ENCODE measurements around the gene IL37.
A peak's percentile ranks its signal among the peaks of the same experiment; 100 is the strongest.

Gene IL37

GRCh38 chr2:112910865-112911264 lies at the start of gene IL37:
Gene IL37, plus strand, starts transcription at chr2:112911165. Its CDS starts 1,848 bp downstream, at chr2:112913013.
- Mint-ChIP-seq H3K9me3 (peaks cover 6 to 7% of the 10 kb centered on the region in 2 donors), H3K27ac (no peak within 1 kb of the TSS), H3K4me3 (no peak within 1 kb of the TSS), H3K36me3 (no peaks in the 10 kb centered on the region), H3K4me1 (peaks cover 0 to 4% of the 10 kb centered on the region in 2 donors), H3K27me3 (no peaks in the 10 kb centered on the region)
- ATAC-seq (replicated peaks) = no peak
- no peak for DNase-seq

- Mint-ChIP-seq H3K27me3 (peaks cover 12 to 17% of the 10 kb centered on the region in 2 donors), H3K36me3 (peaks cover 1 to 4% of the 10 kb centered on the region in 2 donors), H3K27ac (no peak overlapping the region), H3K9me3 (peaks cover 4% of the 10 kb centered on the region in 2 donors), H3K4me3 (no peak overlapping the region), H3K4me1 (peaks cover 0 to 2% of the 10 kb centered on the region in 2 donors)
- no peak for DNase-seq
- ATAC-seq (replicated peaks) = no peak
These were observed 46.9 kb upstream of the IL37 start for GRCh38 chr2:112864072-112864471.

- no peak overlapping the region for H3K4me3 Mint-ChIP-seq
- H3K27ac Mint-ChIP-seq = no peak overlapping the region
- peaks cover 12 to 24% of the 10 kb centered on the region in 2 donors for H3K27me3 Mint-ChIP-seq
- no peak for DNase-seq
- no peaks in the 10 kb centered on the region for H3K9me3 Mint-ChIP-seq
- H3K4me1 Mint-ChIP-seq = peaks cover 0 to 8% of the 10 kb centered on the region in 2 donors
- no peak for ATAC-seq (replicated peaks)
- no peaks in the 10 kb centered on the region for H3K36me3 Mint-ChIP-seq
These were observed 44.7 kb upstream of the IL37 start for GRCh38 chr2:112866128-112866835.

- DNase-seq (no peak), ATAC-seq (replicated peaks) (no peak)
- Mint-ChIP-seq H3K27ac (no peak overlapping the region), H3K36me3 (no peaks in the 10 kb centered on the region), H3K4me3 (no peak overlapping the region), H3K27me3 (peaks cover 12 to 24% of the 10 kb centered on the region in 2 donors), H3K4me1 (peaks cover 0 to 8% of the 10 kb centered on the region in 2 donors), H3K9me3 (peaks cover 0 to 2% of the 10 kb centered on the region in 2 donors)
These were observed 43.0 kb upstream of the IL37 start for GRCh38 chr2:112867701-112868631.

GRCh38 chr2:112869258-112869842 lies 41.6 kb upstream of the IL37 start:
- no peak overlapping the region for H3K4me3 Mint-ChIP-seq
- DNase-seq (no peak), ATAC-seq (replicated peaks) (peak in 1 of 2 donors; percentile 43)
- H3K36me3 Mint-ChIP-seq = no peaks in the 10 kb centered on the region
- no peak overlapping the region for H3K27ac Mint-ChIP-seq
- H3K4me1 Mint-ChIP-seq = peaks cover 0 to 8% of the 10 kb centered on the region in 2 donors
- peaks cover 12 to 24% of the 10 kb centered on the region in 2 donors for H3K27me3 Mint-ChIP-seq
- H3K9me3 Mint-ChIP-seq = peaks cover 0 to 2% of the 10 kb centered on the region in 2 donors

- no peak overlapping the region for H3K27ac Mint-ChIP-seq
- no peaks in the 10 kb centered on the region for H3K36me3 Mint-ChIP-seq
- peaks cover 12 to 21% of the 10 kb centered on the region in 2 donors for H3K27me3 Mint-ChIP-seq
- ATAC-seq (replicated peaks) = no peak
- H3K4me3 Mint-ChIP-seq = no peak overlapping the region
- peaks cover 0 to 2% of the 10 kb centered on the region in 2 donors for H3K9me3 Mint-ChIP-seq
- H3K4me1 Mint-ChIP-seq = peaks cover 0 to 8% of the 10 kb centered on the region in 2 donors
- no peak for DNase-seq
These were observed 39.8 kb upstream of the IL37 start for GRCh38 chr2:112870841-112871835.

GRCh38 chr2:112876257-112876970 lies 34.6 kb upstream of the IL37 start:
- DNase-seq (no peak), ATAC-seq (replicated peaks) (no peak)
- H3K27ac Mint-ChIP-seq = no peak overlapping the region
- no peaks in the 10 kb centered on the region for H3K36me3 Mint-ChIP-seq
- peaks cover 0 to 6% of the 10 kb centered on the region in 2 donors for H3K27me3 Mint-ChIP-seq
- peaks cover 20 to 28% of the 10 kb centered on the region in 2 donors for H3K4me1 Mint-ChIP-seq
- H3K4me3 Mint-ChIP-seq = no peak overlapping the region
- H3K9me3 Mint-ChIP-seq = peaks cover 0 to 2% of the 10 kb centered on the region in 2 donors

GRCh38 chr2:112876971-112877361 lies 34.0 kb upstream of the IL37 start:
- H3K27me3 Mint-ChIP-seq = peaks cover 0 to 6% of the 10 kb centered on the region in 2 donors
- H3K9me3 Mint-ChIP-seq = peaks cover 0 to 2% of the 10 kb centered on the region in 2 donors
- no peak overlapping the region for H3K27ac Mint-ChIP-seq
- DNase-seq = no peak
- H3K36me3 Mint-ChIP-seq = no peaks in the 10 kb centered on the region
- peaks cover 22 to 33% of the 10 kb centered on the region in 2 donors for H3K4me1 Mint-ChIP-seq
- ATAC-seq (replicated peaks) = no peak
- no peak overlapping the region for H3K4me3 Mint-ChIP-seq

GRCh38 chr2:112877423-112877822 lies 33.5 kb upstream of the IL37 start:
- H3K36me3 Mint-ChIP-seq = no peaks in the 10 kb centered on the region

GRCh38 chr2:112879491-112880041 lies 31.4 kb upstream of the IL37 start:
- Mint-ChIP-seq H3K36me3 (no peaks in the 10 kb centered on the region), H3K27me3 (peaks cover 0 to 6% of the 10 kb centered on the region in 2 donors), H3K27ac (peak overlapping the region; percentile 87), H3K9me3 (no peaks in the 10 kb centered on the region), H3K4me3 (no peak overlapping the region), H3K4me1 (peaks cover 24 to 35% of the 10 kb centered on the region in 2 donors)
- DNase-seq = no peak
- no peak for ATAC-seq (replicated peaks)

More at GRCh38 chr2:112877423-112877822, 33.5 kb upstream of the IL37 start:
- Mint-ChIP-seq H3K27ac (no peak overlapping the region), H3K4me3 (no peak overlapping the region), H3K27me3 (peaks cover 0 to 6% of the 10 kb centered on the region in 2 donors), H3K4me1 (peaks cover 22 to 33% of the 10 kb centered on the region in 2 donors), H3K9me3 (peaks cover 0 to 2% of the 10 kb centered on the region in 2 donors)
- no peak for ATAC-seq (replicated peaks)
- DNase-seq = no peak

- H3K27ac Mint-ChIP-seq = peak overlapping the region; percentile 87
- peak; percentile 28 to 30 for ATAC-seq (replicated peaks)
- DNase-seq = no peak
- H3K36me3 Mint-ChIP-seq = no peaks in the 10 kb centered on the region
- no peaks in the 10 kb centered on the region for H3K9me3 Mint-ChIP-seq
- H3K4me3 Mint-ChIP-seq = peak overlapping the region; percentile 8 to 41
- peaks cover 27 to 40% of the 10 kb centered on the region in 2 donors for H3K4me1 Mint-ChIP-seq
- peaks cover 0 to 6% of the 10 kb centered on the region in 2 donors for H3K27me3 Mint-ChIP-seq
These were observed 30.9 kb upstream of the IL37 start for GRCh38 chr2:112880091-112880531.

- Mint-ChIP-seq H3K4me3 (peak overlapping the region; percentile 8 to 41), H3K9me3 (no peaks in the 10 kb centered on the region), H3K36me3 (no peaks in the 10 kb centered on the region), H3K4me1 (peaks cover 27 to 42% of the 10 kb centered on the region in 2 donors), H3K27ac (peak overlapping the region; percentile 87), H3K27me3 (peaks cover 0 to 6% of the 10 kb centered on the region in 2 donors)
- DNase-seq = peak; percentile 20
- ATAC-seq (replicated peaks) = peak; percentile 55 to 61
These were observed 30.3 kb upstream of the IL37 start for GRCh38 chr2:112880696-112881095.

Measured in stimulated activated naive B cell treated with anti-CD40 and anti-IgM and Interleukin-4, amounts not matched to agents 10 μg/mL and 1 μg/mL and 100 μg/mL, for 72 hours (primary cell).